AG09309 (cell line): ENCODE data around the gene PPIL1.
"Not testable (repeated sequence)": the region's sequence is repeated elsewhere in the genome, so short reads cannot be mapped to it uniquely, and the experiment has no call there.

Experiments used
- DNase-seq: peaks from one replicate; pipeline ENCODE4 v3.0.0-alpha.2; 2010; ENCODE audit warnings: low read depth
- H3K4me3 ChIP-seq: 2 replicates; pipeline ENCODE4 v1.5.1; 2011; ENCODE audit warnings: mild to moderate bottlenecking, low read depth, low read length, moderate library complexity; ENCODE audit not compliant: control insufficient read depth
- CTCF ChIP-seq: IDR thresholded peaks from 2 replicates; pipeline ENCODE4 v1.5.1; 2011; ENCODE audit warnings: mild to moderate bottlenecking, low read depth, low read length, inconsistent platforms; ENCODE audit not compliant: insufficient read depth, control insufficient read depth; ENCODE audit errors: missing control alignments

Gene PPIL1

DNA sequence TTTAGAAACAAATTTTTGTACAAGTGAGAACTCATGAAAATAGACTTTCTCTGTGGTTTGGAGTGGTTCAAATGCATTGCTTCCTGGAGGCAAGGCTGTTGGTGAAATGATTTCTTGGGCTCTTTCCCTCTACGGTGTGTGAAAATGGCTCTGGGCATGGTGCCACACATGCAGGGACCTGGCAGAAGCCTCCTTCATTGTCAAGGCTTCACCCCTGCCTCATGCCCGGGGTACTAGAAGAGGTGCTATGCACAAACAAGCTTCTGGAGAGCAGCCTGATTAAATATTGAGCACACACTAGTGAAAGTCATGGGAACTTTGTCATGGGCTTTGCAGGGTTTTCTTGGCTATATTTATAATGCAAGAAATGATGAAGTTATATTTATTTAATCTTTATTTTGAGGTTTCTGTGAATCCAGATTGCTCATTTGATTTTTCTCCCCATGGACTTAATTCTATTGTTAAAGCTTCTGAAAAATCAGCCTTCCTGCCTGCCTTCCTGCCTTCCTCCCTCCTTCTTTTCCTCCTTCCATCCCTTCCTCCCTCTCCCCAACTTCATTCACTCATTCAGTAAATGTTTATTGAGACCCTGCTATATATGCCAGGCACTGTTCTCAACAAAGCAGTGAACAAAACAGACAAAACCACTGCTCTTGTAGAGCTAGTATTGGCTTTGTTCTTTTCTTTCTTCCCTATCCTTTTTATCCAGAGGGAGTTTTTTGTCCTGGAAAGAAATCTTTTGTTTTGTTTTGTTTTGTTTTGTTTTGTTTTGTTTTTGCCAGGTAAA is 32.1 kb upstream of the PPIL1 start:
- no peak for TF ChIP-seq CTCF
- no peak for DNase-seq
- H3K4me3 ChIP-seq = no peak overlapping the region

GRCh38 chr6:36904851-36905393 is 30.3 kb upstream of the PPIL1 start:
- DNase-seq = no peak
- no peak overlapping the region for H3K4me3 ChIP-seq
- TF ChIP-seq CTCF = no peak

GRCh38 chr6:36904114-36904513 is 29.5 kb upstream of the PPIL1 start:
- no peak for DNase-seq
- H3K4me3 ChIP-seq = no peak overlapping the region
- no peak for TF ChIP-seq CTCF

GRCh38 chr6:36897609-36898008 is 23.0 kb upstream of the PPIL1 start:
- DNase-seq = no peak
- H3K4me3 ChIP-seq = no peak overlapping the region
- peak; percentile 35 for TF ChIP-seq CTCF

GRCh38 chr6:36893976-36894932 is 19.7 kb upstream of the PPIL1 start:
- no peak overlapping the region for H3K4me3 ChIP-seq
- no peak for TF ChIP-seq CTCF
- DNase-seq = no peak

- DNase-seq, H3K4me3 ChIP-seq: not testable (repeated sequence)
Observed at GRCh38 chr6:36891153-36891552, 16.6 kb upstream of the PPIL1 start.
